Spleen (tissue), 11 donors: Measurements from ENCODE around the gene CCHCR1. TPM values are rescaled to one million over a fixed set of nuclear protein-coding genes. Genes with fewer than 3 reads are reported as not detected.

ENCODE experiments used
- DNase-seq: peaks from one replicate; pipeline ENCODE4 v3.0.0-alpha.2; 2020
- H3K27ac ChIP-seq, 8 donors: fragments of 200-600 bp; sonication (generic) in 7 of 8; 1 replicate in 4 of 8; 2 replicates in 4 of 8; pipeline versions ENCODE4 v1.5.0 to v1.8.0; 2016 to 2021; ENCODE audit warnings: inconsistent platforms in 4 of 8, mild to moderate bottlenecking in 4 of 8, moderate library complexity in 1 of 8
- H3K27me3 ChIP-seq, 7 donors: fragments of 200-600 bp; sonication (generic) in 6 of 7; replicated peaks in 1 of 7; 1 replicate in 4 of 7; 2 replicates in 3 of 7; pipeline versions ENCODE4 v1.5.0 to v1.8.0; 2016 to 2021; ENCODE audit warnings: inconsistent platforms in 3 of 7, mild to moderate bottlenecking in 1 of 7
- H3K36me3 ChIP-seq, 6 donors: fragments of 200-600 bp; sonication (generic) in 5 of 6; 1 replicate in 4 of 6; 2 replicates in 2 of 6; pipeline versions ENCODE4 v1.5.0 to v1.8.0; 2016 to 2021; ENCODE audit warnings: inconsistent platforms in 2 of 6
- H3K4me1 ChIP-seq, 6 donors: fragments of 200-600 bp; sonication (generic) in 5 of 6; 1 replicate in 3 of 6; 2 replicates in 3 of 6; pipeline versions ENCODE4 v1.5.0 to v1.8.0; 2016 to 2021; ENCODE audit warnings: inconsistent platforms in 3 of 6
- H3K4me3 ChIP-seq, 8 donors: fragments of 200-600 bp; sonication (generic) in 7 of 8; 1 replicate in 4 of 8; 2 replicates in 4 of 8; pipeline versions ENCODE4 v1.5.0 to v1.8.0; 2016 to 2021; ENCODE audit warnings: inconsistent platforms in 4 of 8, mild to moderate bottlenecking in 4 of 8, moderate library complexity in 2 of 8
- H3K9me3 ChIP-seq, 8 donors: fragments of 200-600 bp; sonication (generic) in 7 of 8; 1 replicate in 4 of 8; 2 replicates in 4 of 8; pipeline versions ENCODE4 v1.5.0 to v1.8.0; 2016 to 2021; ENCODE audit warnings: inconsistent platforms in 4 of 8
- POLR2A ChIP-seq, 3 donors: fragments of 450-650 bp; IDR thresholded peaks; one replicate each; pipeline ENCODE4 v1.5.1; 2017; ENCODE audit warnings: antibody characterized with exemption in 3 of 3, mild to moderate bottlenecking in 1 of 3
- POLR2AphosphoS5 ChIP-seq, 3 donors: sonication (generic); formaldehyde crosslinking; IDR thresholded peaks; one replicate each; pipeline ENCODE4 v1.5.1; 2017; ENCODE audit warnings: antibody characterized with exemption in 3 of 3
- WGBS, 5 donors: extraction: QIAGEN DNeasy Blood & Tissue Kit in 3 of 5; methylation state at CpG; one replicate each; pipeline versions ENCODE4 v1.1.5 to v1.1.7; 2013 to 2018; 5-methylcytosine and 5-hydroxymethylcytosine counted together
- intact Hi-C: fragments of 100-400 bp; cut with DNase I; formaldehyde crosslinking; loops from one replicate; pipeline ENCODE4 v1.15.0; 2023; ENCODE audit warnings: low total_unique reads
- polyA plus RNA-seq, 3 donors: library from polyadenylated mRNA; stranded (reverse); fragments of 200-250 nt; gene quantifications; one replicate each; pipeline ENCODE4 v1.2.1, GENCODE V29; 2013
- total RNA-seq, 7 donors: library from RNA; depleted of rRNA in 3 of 7; stranded (reverse); fragments of >200 nt in 3 of 7; fragmentation: NEBNext Ultra II Directional in 4 of 7; extraction: Animal tissue kit (Norgen Biotek cat#: 25700) in 4 of 7; gene quantifications; one replicate each; pipeline versions ENCODE4 v1.1.0 to v1.2.1, GENCODE V29; 2016 to 2021
- TF ChIP-seq, protein P1 (sequence below), 11 experiments: fragments of 200-600 bp in 7 of 11; fragments of 450-650 bp in 4 of 11; sonication (generic) in 4 of 11; IDR thresholded peaks in 8 of 11; conservative IDR thresholded peaks in 3 of 11; 1 replicate in 7 of 11; 2 replicates in 4 of 11; pipeline versions ENCODE4 v1.4.0 to v1.8.0; 2016 to 2021; ENCODE audit warnings: antibody characterized with exemption in 11 of 11, inconsistent platforms in 4 of 11, mild to moderate bottlenecking in 1 of 11
- donor health status: healthy with polysubstance abuse.
- donor health status: DM: no; HTN: no; CAD: no; lungs with moderate emphysema.
- donor health status: DM: no; HTN: no; CAD: no.
- donor health status: Bipolar disorder and iron deficiency.
- donor health status: healthy.
- donor health status: DM: no; HTN: no; CAD: no.
- donor health status: DM: yes; HTN: yes; CAD: no.

The CCHCR1 gene
- total and polyA plus RNA-seq, 10 donors, result 7.7 to 22.5 (median 13.9) TPM

DNA sequence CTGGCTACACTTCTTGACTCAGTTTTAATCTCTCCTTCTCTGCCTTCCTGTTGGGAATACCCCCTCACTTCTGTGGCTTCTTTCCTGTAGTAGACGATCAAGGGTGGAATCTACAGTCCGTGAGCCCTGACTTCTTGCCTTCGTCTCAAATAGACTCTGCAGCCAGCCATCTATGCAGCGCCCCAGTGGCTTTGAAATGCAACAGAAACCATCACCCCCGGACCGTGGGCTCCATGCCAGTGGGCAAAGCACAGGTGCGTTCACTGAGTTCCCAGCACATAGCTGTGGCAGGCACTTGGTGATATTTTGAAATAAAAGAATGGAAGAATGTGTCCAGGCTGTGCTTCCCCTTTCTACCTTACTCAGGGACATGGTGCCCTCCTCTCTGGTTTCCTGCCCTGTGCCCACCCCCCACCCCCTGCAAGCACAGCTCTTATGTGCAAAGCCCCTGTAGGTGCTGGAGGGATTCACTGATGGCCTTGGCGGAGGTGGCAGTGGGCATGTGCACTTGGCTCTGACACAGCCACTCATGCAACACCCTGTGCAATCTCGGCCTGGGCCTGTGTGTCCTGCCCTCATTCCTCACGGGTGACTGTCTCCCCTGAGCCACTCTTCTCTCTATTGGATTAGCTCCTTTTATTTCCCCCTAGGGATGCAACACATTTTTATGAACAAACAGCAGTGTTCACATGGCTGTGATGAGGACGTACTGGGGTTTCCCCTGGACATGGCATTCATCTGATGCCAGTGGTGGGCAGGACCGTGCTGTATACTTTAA lies 31.8 kb downstream of the CCHCR1 start:
- Histone ChIP-seq H3K36me3 (no peaks in the 10 kb centered on the region), H3K4me1 (peaks cover 0 to 5% (median 0%) of the 10 kb centered on the region in 6 donors), H3K4me3 (no peak overlapping the region), H3K9me3 (no peaks in the 10 kb centered on the region), H3K27ac (no peak overlapping the region), H3K27me3 (peaks cover 0 to 5% (median 0%) of the 10 kb centered on the region in 7 donors)
- DNase-seq, result no peak
- intact Hi-C loops, result no loop called here
- TF ChIP-seq, protein P1, sequence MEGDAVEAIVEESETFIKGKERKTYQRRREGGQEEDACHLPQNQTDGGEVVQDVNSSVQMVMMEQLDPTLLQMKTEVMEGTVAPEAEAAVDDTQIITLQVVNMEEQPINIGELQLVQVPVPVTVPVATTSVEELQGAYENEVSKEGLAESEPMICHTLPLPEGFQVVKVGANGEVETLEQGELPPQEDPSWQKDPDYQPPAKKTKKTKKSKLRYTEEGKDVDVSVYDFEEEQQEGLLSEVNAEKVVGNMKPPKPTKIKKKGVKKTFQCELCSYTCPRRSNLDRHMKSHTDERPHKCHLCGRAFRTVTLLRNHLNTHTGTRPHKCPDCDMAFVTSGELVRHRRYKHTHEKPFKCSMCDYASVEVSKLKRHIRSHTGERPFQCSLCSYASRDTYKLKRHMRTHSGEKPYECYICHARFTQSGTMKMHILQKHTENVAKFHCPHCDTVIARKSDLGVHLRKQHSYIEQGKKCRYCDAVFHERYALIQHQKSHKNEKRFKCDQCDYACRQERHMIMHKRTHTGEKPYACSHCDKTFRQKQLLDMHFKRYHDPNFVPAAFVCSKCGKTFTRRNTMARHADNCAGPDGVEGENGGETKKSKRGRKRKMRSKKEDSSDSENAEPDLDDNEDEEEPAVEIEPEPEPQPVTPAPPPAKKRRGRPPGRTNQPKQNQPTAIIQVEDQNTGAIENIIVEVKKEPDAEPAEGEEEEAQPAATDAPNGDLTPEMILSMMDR (IDR thresholded peaks at IDR 0.05 in 8 of 11, conservative IDR thresholded peaks at IDR 0.05 in 3 of 11), result no peak
- TF ChIP-seq POLR2AphosphoS5 (IDR thresholded peaks at IDR 0.05), result no peak
- TF ChIP-seq POLR2A (IDR thresholded peaks at IDR 0.05), result no peak
- 57 to 67% (median 59%) methylated on average over 11 to 12 of the region's 12 CpGs for WGBS, 5 donors

DNA sequence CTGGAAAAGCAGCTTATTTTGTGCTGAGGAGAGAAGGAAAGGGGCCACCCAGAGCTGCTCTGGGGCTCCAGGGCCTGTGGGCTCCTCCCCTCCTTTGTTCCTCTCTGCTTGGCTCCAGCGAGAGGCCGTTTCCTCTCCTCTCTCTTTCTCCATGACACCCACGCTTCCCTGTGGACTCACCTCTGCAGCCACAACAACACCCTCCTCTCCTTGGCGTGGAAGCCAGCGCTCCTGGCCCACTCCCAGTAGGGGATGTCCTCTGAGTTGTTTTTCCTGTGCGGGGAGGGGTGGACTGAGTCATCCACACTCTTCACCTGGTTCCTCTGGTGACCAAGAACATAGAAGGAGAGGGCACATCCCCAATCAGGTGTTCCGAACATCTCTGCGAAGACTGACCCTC lies 32.4 kb downstream of the CCHCR1 start:
- TF ChIP-seq, protein P1 (IDR thresholded peaks at IDR 0.05 in 8 of 11, conservative IDR thresholded peaks at IDR 0.05 in 3 of 11), result no peak
- no peak for TF ChIP-seq POLR2A (IDR thresholded peaks at IDR 0.05)
- no peak for TF ChIP-seq POLR2AphosphoS5 (IDR thresholded peaks at IDR 0.05)
- Histone ChIP-seq H3K4me3 (no peak overlapping the region), H3K36me3 (no peaks in the 10 kb centered on the region), H3K27ac (no peak overlapping the region), H3K9me3 (no peaks in the 10 kb centered on the region), H3K4me1 (peaks cover 0 to 5% (median 0%) of the 10 kb centered on the region in 6 donors), H3K27me3 (peaks cover 0 to 9% (median 0%) of the 10 kb centered on the region in 7 donors)
- intact Hi-C loops, result no loop called here
- 52 to 72% (median 56%) methylated on average over 8 of the region's 8 CpGs for WGBS, 5 donors
- DNase-seq, result no peak

DNA sequence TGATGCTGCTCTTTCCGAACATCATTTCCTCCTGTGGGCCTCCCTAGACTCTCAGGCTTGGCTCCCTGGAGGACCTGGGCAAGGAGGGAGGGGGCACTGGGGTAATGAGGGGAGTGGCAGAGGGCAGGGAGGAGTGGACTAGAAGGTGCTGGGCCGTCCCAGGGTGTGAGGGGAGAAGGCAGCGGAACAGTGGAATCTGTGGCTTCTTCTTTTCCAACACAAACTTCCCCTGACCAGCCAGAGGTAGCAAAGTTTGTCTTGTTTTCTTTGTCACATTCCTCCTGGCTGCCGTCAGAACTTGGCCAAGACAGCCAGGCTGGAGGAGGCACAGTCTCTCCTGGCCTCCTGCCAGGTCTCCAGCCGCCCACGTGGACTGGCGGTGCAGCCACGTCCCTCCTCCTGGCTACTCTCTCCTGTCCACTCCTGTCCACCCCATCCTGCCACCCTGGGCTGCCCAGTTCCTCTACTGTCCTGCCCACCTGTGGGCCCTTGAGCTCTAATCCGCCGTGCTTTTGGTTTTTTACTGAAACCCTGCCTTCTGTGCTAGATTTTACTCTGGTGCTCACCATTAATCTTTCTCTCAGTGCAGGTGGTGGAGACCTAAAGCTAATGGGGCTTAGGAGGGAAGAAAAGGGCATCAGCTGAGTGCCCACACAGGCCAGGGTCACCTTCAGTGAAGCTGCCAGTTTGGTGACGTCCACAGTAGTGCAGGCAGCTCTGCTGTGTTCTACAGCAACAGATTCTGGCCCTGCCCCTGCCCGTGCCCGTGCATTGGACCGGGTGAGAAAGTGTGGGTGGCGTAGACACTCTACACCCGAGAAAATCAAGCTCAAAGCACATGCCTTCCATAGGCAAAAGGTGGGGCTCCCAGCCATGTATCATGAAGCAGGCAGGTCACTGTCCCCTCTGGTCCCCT lies 34.6 kb downstream of the CCHCR1 start:
- Histone ChIP-seq H3K36me3 (no peaks in the 10 kb centered on the region), H3K9me3 (no peaks in the 10 kb centered on the region), H3K27ac (no peak overlapping the region), H3K4me3 (no peak overlapping the region), H3K4me1 (peaks cover 0 to 2% (median 0%) of the 10 kb centered on the region in 6 donors), H3K27me3 (peaks cover 0 to 10% (median 0%) of the 10 kb centered on the region in 7 donors)
- WGBS, 5 donors, result 47 to 70% (median 64%) methylated on average over 16 of the region's 16 CpGs
- TF ChIP-seq POLR2AphosphoS5 (IDR thresholded peaks at IDR 0.05), result no peak
- DNase-seq, result no peak
- intact Hi-C loops, result no loop called here

DNA sequence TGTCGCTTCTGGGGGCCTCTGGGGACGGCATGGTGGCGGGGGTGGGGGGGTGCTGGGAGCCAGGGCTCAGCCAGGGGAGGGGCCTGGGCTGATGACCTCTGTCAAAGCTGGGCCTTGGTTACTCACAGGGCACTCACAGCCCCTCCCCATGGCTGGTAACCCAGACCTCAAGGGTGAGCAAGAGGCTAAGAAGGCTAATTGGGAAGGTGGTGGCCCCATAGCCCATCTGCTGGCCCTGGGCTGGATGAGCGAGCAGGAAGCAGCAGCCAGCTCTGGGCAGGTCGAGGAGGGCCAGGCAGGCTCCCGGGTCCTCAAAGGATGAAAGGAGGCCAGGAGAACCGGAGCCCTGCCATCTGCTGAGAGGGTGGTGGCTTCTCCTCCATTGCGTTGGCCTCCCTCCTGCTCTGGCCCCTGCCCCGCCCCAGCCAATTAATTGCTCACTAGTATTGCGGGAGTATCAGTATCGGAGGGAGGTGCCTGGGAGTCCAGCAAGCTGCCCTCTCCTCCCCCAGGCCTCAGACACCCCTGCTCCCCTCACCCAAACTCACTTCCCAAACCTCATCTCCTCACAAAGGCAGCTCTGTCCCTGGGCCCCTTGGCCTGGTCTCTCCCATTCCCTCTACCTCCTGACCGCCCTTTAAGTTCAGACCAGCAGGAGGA lies 36.3 kb downstream of the CCHCR1 start:
- DNase-seq, result no peak
- peaks cover 0 to 16% (median 0%) of the 10 kb centered on the region in 7 donors for H3K27me3 ChIP-seq
- no peak overlapping the region for H3K4me3 ChIP-seq
- intact Hi-C loops, result no loop called here
- no peak overlapping the region for H3K27ac ChIP-seq
- 80 to 95% (median 88%) methylated on average over 12 of the region's 12 CpGs for WGBS, 5 donors
- peaks cover 0 to 5% (median 0%) of the 10 kb centered on the region in 6 donors for H3K4me1 ChIP-seq
- TF ChIP-seq POLR2AphosphoS5 (IDR thresholded peaks at IDR 0.05) (no peak), POLR2A (IDR thresholded peaks at IDR 0.05) (no peak)
- TF ChIP-seq, protein P1 (IDR thresholded peaks at IDR 0.05 in 8 of 11, conservative IDR thresholded peaks at IDR 0.05 in 3 of 11), result no peak
- no peaks in the 10 kb centered on the region for H3K9me3 ChIP-seq
- H3K36me3 ChIP-seq, result no peaks in the 10 kb centered on the region
